Fibroblast of lung (primary cell): ENCODE results near the gene OPRM1.

ENCODE experiments used
- EZH2 ChIP-seq: IDR thresholded peaks from 2 replicates; pipeline ENCODE4 v1.5.1; 2012; ENCODE audit warnings: low read length, control low read depth, mild to moderate bottlenecking; ENCODE audit errors: missing control alignments
- TF ChIP-seq, protein P1 (sequence below), 2 donors: IDR thresholded peaks in 1 of 2; conservative IDR thresholded peaks in 1 of 2; 1 replicate in 1 of 2; 2 replicates in 1 of 2; pipeline ENCODE4 v1.5.1; 2011 to 2012; ENCODE audit warnings: low read length in 2 of 2, control low read depth in 1 of 2, inconsistent platforms in 1 of 2, low read depth in 1 of 2, mild to moderate bottlenecking in 1 of 2

DNA sequence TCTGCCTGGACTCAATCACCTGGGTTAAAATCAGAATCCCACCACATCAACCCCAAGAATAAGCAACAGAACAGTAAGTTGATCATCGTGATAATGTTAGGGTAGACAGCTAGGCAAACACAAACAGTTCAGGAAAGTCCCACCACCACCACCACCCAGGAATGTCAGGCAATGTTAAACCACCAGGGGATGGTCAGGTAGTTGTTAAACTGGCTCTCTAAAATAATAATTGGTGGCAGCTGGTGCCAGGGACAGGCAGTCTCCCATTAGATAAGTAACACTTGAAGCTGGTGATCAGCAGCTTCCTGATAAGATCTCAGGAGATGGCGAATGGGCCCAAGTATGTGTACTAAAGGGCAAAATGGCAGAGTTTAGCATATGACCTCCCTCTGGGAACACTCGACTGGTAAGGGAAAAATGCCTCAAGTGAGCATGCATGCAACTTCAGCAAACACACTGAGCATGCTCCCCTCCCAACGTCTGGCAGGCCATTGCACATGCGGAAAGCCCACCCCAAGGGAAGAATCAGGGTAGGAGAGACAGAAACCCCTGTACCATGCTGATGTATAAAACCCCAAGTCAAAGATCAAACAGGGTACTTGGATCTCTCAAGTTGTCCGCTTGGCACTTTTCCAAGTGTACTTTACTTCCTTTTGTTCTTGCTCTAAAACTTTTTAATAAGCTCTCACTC lies 250.9 kb downstream of the OPRM1 start:
- TF ChIP-seq, protein P1, sequence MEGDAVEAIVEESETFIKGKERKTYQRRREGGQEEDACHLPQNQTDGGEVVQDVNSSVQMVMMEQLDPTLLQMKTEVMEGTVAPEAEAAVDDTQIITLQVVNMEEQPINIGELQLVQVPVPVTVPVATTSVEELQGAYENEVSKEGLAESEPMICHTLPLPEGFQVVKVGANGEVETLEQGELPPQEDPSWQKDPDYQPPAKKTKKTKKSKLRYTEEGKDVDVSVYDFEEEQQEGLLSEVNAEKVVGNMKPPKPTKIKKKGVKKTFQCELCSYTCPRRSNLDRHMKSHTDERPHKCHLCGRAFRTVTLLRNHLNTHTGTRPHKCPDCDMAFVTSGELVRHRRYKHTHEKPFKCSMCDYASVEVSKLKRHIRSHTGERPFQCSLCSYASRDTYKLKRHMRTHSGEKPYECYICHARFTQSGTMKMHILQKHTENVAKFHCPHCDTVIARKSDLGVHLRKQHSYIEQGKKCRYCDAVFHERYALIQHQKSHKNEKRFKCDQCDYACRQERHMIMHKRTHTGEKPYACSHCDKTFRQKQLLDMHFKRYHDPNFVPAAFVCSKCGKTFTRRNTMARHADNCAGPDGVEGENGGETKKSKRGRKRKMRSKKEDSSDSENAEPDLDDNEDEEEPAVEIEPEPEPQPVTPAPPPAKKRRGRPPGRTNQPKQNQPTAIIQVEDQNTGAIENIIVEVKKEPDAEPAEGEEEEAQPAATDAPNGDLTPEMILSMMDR (conservative IDR thresholded peaks at IDR 0.05 in 1 of 2, IDR thresholded peaks at IDR 0.05 in 1 of 2; ENCODE audit: low read depth in 1 of 2, low read length in 2 of 2): no peak
- no peak for TF ChIP-seq EZH2
